ENCODE data around the gene TNFSF10. TPM values are rescaled to one million over a fixed set of nuclear protein-coding genes. Genes with fewer than 3 reads are reported as not detected.

Gene TNFSF10
- total RNA-seq, 1 experiment from 2014 or later = 0.12 TPM

DNA sequence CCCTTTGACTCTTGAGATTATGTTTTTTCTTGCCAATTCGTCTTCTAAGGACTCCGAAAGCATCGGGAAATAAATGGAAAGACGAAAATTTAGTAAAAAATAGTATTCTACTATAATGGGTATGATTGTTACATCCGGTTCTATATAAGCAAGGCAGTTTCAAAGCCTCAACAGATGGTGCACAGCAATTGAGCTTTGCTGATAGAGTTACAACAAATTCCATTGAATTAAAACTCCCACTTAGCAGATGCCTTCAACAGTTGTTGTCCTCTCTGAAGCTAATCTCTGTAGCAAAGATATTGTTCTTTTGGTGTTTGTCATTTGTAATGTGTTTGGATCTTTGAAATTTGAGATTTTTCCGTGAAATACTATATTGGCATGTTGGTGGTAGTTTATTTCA, 58.9 kb downstream of the TNFSF10 start:
- no peak for DNase-seq (ENCODE audit: extremely low read depth, low read depth)

DNA sequence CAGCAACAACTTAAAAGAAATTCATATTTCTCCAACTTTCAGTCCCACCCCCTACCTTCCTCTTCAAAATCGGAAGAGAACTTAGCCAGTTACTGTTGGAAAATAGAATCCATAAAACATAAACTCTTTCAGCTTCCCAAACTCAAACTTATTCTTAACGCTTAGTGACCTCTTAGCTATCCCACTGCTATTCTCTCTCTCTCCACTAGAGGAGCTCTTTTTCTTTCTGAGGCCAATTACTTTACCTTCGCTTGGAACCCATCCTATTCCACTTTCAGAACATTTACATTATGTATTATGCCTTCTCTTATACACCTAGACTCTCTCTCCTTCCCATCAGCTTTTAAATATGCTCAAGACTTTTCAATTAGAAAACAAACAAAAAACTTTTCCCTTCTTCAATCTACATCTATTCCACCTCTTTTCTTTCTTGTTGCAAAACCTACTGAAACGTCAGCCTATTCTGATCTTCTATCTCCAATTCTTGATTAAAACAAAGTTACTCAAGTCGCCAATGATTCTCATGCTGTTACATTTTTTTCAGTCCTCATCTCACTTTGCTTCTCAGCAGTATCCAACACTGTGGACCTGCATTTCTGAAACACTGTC, 61.6 kb downstream of the TNFSF10 start:
- peak; percentile 36 for DNase-seq (ENCODE audit: extremely low read depth, low read depth)

DNA sequence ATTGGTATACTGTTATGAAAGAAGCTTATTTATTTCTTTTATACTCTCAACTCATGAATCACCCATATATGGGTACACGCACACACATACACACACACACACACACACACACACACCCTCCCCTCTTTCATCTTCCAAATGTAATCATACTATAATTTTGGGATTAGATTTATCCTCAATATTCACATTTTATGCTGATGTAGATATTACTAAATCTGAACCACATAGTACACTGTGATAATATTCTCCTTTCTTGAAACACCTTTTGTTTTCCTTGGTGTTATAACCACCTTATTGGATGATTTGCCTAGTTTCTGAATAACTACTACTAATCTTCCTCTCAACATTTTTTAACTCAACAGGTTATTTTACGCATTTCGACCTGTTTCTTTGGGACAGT, 66.8 kb downstream of the TNFSF10 start:
- DNase-seq (ENCODE audit: extremely low read depth, low read depth) = no peak

Small RNA genes lying within 50 kb of the gene (small RNA-seq; reads per million reads assigned to genes)
- 0 reads per million in 2 experiments for gene AC007919.1

Other genes with a start within 250 kb of the TNFSF10 start
- gene GHSR, start 75.0 kb downstream of the TNFSF10 start, total RNA-seq (2014; rRNA removed; shearing (Covaris generic)) = not detected in 2 replicates
- gene NCEH1, start 187.6 kb upstream of the TNFSF10 start, total RNA-seq (2014; rRNA removed; shearing (Covaris generic)) = 45.0 and 50.2 TPM in 2 replicates
- 169 and 171 TPM in 2 replicates for gene ECT2, start 227.3 kb upstream of the TNFSF10 start, total RNA-seq (2014; rRNA removed; shearing (Covaris generic))

Data from NCI-H460 (cell line).